ENCODE measurements around the gene EPS8L3. TPM values are rescaled to one million over a fixed set of nuclear protein-coding genes. Genes with fewer than 3 reads are reported as not detected.
A peak's percentile ranks its signal among the peaks of the same experiment; 100 is the strongest.

The EPS8L3 gene
- total RNA-seq, 1 experiment from 2014 or later, result not detected

GRCh38 chr1:109792056-109792831 lies 28.5 kb upstream of the EPS8L3 start:
- POLR2A ChIA-PET, result interaction anchor here (0.5 to 1.1 kb wide), 4 partner anchors 17 to 131 kb away, joined by 3 to 4 read pairs (median 3); no protein-coding TSS in a partner anchor

More at GRCh38 chr1:109792056-109792831, 28.5 kb upstream of the EPS8L3 start:
- TF ChIP-seq REST (IDR thresholded peaks at IDR 0.05; ENCODE audit: insufficient read depth in 1 of 2, low read depth in 2 of 2, low read length in 1 of 2), result no peak
- no peak for TF ChIP-seq SIN3A (IDR thresholded peaks at IDR 0.05; ENCODE audit: borderline replicate concordance, insufficient read depth, low read depth, low read length)
- TF ChIP-seq TCF7L2 (IDR thresholded peaks at IDR 0.05; ENCODE audit: low read depth, low read length), result 0 out of 2 replicates have a peak, but pooled peaks have one; percentile 41
- TF ChIP-seq POLR2AphosphoS5 (IDR thresholded peaks at IDR 0.05; ENCODE audit: low read depth, low read length), result peak; percentile 78; the same call in 1 of the 2 replicates
- TF ChIP-seq CTCF (IDR thresholded peaks at IDR 0.05), result peak; percentile 69
- in situ Hi-C loops (cut with HindIII; ENCODE audit: low pct_unique_long_range_greater_than_20kb, low sequenced_read_pairs), result no loop called here
- CTCF ChIA-PET, result interaction anchor here (0.6 to 2.8 kb wide), 5 partner anchors 15 to 192 kb away, joined by 3 to 19 read pairs (median 3); partner anchors contain the start of gene AHCYL1
- no peak overlapping the region for H3K4me3 ChIP-seq (ENCODE audit: low read depth in 2 of 2, low read length in 2 of 2)
- peaks cover 80% of the 10 kb centered on the region for H3K4me1 ChIP-seq (ENCODE audit: control insufficient read depth, insufficient read depth, low read length)
- BruUV-seq (replicated peaks), result no TSS peak
- H3K27me3 ChIP-seq (ENCODE audit: control insufficient read depth, insufficient read depth, low read length), result no peaks in the 10 kb centered on the region
- no peaks in the 10 kb centered on the region for H3K36me3 ChIP-seq (ENCODE audit: control insufficient read depth, insufficient read depth, low read length)
- ATAC-seq (peak; percentile 75), DNase-seq (ENCODE audit: low read depth, low spot score) (no peak)
- H3K27ac ChIP-seq (ENCODE audit: low read length), result peak overlapping the region; percentile 93
- H3K9me3 ChIP-seq (ENCODE audit: control insufficient read depth, insufficient read depth, low read depth, low read length), result no peaks in the 10 kb centered on the region
- intact Hi-C loops (cut with micrococcal nuclease; ENCODE audit: unreplicated experiment), result loop anchor here (5.0 kb wide), 1 partner anchor 120 kb away; the partner anchor contains the start of gene CSF1
